GM18858 (cell line): ENCODE measurements around the gene KCNJ16.

Experiments
- ATAC-seq: cut with Tn5 transposase; IDR thresholded peaks from one replicate; pipeline ENCODE4 v1.9.1; 2021; ENCODE audit not compliant: unreplicated experiment

Gene KCNJ16

DNA sequence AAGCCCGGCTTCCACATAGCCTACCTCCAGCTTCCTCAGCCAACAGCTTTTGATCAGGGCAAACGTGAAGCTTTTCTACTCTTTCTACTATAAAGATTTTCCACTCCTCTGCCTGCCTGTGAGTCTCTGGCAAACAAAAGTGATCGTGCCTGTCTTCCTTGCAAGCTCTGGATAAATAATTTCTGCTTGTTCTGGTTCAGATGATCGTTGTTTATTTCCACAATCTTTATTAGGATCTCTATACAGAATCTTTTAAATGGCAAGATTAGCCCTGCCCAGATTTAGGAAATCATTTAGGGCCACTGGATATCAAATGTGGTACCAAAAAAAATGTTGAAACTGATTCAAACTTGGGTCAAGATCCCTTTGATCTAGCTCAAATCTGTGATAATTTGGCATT, 20.4 kb downstream of the KCNJ16 start:
- ATAC-seq: no peak

DNA sequence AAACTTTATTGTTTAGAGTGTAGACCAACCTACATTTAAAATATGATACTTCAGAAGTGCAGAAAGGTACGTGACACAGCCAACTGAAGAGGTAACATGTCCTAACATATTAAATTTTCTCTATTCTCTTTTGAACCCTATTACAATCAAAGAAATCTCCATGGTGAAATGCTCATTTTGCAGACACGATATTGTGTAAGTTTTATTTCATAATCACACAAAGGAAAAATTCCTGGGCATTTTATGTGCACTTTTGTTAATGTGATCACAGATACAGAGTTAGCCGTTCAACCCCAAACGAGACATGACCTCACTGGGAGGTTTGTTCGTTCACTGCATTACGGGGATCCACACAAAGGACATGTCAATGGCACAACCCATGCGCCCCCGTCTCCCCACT, 21.8 kb downstream of the KCNJ16 start:
- ATAC-seq: no peak

DNA sequence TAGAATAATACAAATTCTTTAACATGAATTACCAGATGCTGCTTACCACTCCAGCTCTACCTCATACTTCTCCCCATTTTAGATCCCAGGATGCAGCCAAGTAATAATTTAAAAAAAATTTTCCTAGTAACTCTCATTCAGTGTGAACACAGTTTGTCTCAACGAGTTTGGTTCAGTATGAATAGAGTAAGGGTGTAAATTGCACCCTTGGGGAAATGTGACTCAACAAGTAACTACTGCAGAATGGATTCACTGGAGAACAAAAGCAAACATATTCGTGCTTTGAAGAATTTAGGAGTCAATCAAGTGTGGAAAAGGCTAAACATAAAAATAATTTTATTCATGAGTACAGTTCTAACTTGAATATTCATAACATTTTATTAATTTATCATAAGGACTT, 23.0 kb downstream of the KCNJ16 start:
- no peak for ATAC-seq

DNA sequence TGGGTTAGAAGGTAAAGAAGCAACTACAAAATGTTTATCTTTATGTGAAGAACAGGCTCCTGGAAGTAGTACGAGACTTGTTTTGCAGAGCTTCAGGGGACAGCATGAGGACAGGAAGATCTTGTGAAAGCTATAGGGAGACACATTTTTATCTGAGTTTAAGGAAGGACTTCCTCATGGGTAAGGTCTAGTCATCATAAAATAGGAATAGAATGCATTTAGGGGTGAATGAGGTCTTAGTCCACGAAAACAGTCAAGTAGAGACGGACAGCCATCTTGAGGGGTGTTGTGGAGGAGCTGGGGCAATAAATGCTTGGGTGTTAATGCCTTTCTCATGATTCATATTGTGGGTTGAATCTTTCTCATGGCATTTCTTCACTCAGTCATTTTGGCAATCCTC, 24.3 kb downstream of the KCNJ16 start:
- no peak for ATAC-seq

DNA sequence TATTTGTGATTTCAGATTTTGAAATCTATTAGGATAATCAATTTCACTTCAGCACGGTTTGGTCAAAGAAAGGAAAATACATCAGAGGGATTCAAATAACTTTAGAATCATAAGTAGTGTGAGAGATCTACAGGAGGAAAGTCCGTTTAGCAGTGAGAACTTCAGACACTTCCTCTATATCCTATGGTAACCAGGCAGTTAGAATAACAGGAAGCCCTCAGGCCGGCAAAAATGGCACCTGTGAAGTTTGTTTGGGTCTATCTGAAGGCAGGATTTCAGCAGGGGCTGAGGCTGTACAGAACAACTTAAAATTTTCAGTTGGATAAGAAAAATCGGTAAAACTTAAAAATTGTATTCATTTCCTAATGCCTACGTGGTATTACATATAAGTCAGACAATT, 24.9 kb downstream of the KCNJ16 start:
- ATAC-seq: no peak

DNA sequence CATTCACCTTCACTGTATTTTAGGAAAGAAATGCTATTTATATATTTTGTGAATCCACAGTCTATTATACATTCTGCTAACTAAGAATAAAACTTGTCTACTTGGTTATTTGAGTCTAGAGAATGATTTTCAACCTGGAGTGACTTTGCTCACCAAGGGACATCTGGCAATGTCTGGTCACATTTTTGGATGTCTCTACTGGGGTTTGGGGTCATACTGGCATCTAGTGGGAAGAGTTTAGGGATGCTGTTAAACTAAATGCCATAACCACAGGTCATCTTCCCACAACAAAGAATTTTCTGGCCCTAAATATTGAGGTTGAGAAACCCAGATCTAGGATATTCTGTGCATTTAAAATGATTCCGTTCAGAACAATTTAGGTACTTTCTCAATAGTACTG, 26.0 kb downstream of the KCNJ16 start:
- no peak for ATAC-seq

DNA sequence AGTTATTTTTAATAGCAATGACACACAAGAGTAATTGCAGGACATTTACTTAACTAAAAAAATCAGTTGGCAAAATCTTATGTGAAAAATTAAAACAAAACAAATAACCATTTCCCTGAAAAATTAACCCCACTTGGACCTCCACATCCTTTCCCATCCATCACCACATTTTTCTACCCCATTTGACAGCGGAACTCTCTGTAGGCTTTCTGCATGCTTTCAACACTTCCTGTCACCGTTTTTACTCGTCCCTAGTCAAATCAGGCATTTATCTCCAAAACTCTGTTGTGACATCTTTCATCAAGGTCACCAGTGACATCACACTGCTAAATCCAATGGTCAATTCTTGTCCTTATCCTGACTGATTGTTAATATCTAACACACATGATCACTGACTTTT, 27.5 kb downstream of the KCNJ16 start:
- ATAC-seq: no peak

DNA sequence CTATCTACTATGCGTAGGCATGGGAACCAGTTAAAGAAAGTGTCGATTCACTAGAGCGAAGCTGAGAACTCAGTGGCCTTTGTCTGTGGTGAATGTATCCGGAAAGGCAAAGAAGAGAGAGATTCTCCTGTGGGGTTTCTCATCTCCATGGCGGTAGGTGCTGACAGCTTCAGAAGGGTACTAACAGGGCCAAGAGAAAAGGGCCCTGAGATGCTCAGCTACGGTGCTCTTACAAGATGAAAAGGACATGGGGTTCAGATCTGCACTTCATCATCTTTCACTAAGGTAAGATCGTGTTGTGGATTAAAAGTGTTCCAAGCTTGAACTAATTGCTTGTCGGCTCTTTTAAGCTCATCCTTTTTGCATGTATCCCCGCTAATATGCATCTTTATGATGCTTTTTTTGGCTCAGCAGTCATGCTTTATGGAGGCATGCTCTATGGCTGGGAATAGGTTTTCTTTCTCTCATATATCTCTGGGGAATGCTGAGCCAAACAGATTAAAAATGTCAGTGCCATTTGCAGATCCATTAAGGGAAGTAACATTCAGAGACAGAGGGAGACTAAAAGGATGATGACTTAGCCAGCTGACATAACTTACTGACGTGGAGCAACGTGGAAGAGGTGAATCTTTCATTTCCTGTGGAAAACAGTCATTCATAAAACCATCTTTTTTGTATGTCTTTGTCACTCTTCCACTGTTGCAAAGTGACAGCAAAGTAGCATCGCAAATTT, 29.9 kb downstream of the KCNJ16 start:
- ATAC-seq: no peak

DNA sequence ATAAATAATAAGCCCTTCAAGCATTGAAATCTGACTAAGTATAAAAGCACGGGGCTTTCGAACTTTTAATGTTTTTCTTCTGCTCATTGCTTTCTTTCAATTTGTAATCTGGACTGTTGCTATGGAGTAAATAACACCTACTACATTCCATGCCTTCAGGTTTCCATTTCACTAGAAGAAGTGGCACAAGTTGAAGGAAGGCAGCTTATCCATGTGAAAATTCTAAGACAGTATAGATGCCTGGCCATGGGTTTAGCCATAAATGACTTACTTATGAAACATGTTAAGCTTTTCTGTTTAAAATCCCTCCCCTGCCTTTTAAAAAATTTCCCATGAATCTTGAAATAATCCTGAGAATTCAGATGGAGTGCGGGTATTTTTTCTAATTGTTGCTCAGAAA, 30.6 kb downstream of the KCNJ16 start:
- ATAC-seq: no peak

DNA sequence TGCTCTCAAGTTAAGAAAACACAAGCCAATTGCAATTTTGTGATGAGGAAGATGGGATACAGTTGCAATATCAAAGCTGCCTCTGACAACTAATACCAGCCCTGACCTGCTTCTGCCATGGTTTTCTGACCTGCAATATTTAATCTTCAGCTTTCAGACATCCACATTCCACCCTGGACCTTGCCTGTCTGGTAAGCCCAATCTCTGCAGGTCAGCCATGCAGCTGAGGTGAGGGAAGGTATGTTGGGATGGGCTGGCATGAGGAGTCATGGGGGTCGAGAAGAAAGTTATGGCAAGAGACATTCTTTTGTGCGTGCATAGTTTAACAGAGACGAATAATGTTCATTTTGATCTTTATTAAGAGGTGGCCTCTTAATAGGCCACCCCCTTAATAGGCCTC, 31.5 kb downstream of the KCNJ16 start:
- ATAC-seq: no peak

DNA sequence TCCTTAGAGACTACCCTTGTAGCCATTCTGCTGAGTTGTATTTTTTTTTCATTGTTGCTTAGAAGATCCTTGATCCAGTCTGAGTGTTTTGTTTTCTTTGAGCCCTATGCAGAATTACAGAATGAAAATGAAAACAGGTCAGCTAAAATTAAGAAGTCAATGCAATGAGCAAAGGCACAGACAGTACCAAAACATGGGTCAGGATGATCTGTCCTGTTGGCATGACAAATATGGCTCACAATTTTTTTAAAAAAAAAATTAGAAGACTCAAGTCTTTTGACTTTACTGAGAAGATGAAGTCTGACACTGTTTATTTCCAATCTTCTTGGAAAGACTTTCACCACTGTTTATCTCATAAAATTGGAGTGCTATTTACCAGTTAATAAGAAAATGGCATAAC, 32.4 kb downstream of the KCNJ16 start:
- ATAC-seq: no peak

DNA sequence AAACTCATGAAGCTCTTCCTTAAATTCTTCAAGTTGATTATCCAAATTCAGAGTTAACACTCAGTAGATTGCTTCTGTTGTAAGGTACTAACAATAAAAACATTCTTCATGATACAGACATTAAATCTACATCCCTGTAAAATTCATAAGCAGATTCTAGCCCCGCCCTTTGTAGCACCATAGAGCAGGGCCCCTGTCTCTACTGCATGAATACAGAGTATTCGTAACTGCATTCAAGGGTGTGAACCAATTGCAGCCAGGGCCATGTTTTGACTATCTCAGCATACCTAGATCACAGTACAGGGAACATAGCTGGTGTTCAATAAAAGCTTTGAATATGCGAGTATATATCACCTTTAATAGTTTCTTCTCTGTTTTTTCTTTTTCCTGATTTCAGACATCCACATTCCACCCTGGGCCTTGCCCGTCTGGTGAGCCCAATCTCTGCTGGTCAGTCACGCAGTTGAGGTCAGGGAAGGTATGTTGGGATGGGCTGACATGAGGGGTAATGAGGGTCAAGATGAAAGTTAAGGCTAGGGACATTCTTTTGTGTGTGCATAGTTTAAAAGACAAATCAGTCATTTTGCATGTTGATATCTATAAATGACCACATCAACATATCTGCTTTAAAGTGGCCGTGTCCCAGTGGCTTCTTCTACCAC, 33.0 kb downstream of the KCNJ16 start:
- no peak for ATAC-seq

DNA sequence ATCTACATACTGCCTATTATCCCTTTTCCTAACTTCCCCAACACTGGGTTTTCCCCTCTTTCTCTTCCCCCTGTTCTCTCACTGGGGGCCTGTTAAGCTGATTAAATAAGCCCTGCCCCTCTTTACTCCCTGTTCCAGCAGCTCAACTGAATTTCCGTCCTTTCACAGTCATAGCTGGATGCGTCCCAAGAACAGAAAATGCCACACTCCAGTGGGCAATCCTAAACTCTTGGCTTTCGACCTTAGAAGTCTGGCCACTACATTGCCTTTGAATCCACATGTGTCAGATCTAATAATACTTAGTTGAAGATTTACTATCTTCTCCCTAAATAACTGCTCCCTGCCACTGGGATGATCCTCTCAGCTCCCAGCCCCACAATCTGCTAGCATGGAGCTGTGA, 34.5 kb downstream of the KCNJ16 start:
- no peak for ATAC-seq

DNA sequence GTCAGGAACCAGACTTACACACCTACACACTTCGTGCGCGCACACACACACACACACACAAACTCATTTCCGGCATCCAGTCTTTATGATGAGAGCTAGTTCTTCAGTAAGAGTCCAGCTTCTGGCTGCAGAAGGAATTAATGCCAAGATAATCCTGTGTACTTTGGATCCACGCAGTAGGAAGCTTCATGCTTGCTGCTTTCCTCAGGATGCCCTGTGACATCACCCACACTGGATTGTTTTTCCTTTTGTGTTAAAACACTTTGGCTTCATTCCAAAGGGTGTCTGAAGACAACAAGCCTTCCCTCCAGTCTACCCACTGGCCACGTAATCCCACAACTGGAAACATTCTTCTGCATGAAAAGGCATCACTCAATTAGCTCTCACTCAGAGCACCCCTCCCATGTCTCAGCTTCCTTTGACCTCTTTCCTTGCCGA, 35.4 kb downstream of the KCNJ16 start:
- no peak for ATAC-seq

DNA sequence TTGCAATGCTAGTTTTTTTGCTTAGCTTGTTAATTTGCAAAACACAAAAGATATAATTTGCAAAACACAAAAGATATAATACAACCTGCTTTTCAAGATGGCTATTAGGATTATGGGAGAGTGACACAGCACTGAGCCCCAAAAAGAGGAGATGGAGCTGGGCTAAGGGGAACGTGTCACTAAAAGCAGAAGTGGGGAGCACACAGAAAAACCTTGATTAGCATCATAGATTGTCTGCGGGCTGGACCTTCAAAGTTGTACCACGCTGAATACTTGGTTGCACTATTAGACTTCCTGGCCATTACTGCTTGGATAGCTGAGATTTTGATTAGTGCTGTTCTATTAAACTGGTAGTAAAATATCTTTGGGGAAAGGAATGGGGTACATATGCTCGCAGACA, 36.2 kb downstream of the KCNJ16 start:
- ATAC-seq: no peak

DNA sequence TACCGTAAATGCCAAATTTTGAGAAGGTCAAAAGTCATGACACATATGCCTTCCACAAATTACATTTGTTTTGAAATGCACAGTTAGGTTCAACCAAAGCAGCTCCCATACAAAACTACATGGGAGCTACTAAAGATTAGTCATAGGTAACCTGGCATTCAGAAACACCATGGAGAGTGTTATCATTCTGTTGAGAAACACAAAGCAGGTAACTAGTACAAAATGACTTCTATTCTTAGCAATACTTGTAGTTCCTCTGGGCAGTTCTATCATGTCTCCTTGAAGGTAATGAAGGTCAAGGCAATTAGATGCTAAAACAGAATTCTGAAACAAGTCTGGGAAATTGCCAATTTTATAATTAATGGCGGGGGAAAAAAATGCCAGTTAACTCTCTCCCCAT, 39.4 kb downstream of the KCNJ16 start:
- ATAC-seq: no peak

DNA sequence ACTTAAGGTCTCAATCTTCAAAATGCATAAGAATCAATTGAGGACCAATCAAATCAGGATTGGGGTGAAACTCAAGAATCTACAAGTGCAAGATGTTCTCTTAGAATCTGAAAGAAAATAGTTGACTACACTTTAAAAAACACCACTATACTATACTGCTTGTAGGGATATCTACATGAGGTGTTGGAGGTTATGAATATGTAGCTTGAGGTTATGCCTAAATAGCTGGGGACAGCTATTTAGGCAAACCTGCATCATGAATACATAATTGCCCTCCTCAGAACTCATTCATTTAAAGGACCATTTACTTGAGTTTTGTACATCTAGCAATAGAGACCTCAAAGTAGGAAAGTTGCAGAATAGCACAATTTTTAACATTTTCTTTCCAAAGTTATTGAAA, 40.1 kb downstream of the KCNJ16 start:
- ATAC-seq: no peak

DNA sequence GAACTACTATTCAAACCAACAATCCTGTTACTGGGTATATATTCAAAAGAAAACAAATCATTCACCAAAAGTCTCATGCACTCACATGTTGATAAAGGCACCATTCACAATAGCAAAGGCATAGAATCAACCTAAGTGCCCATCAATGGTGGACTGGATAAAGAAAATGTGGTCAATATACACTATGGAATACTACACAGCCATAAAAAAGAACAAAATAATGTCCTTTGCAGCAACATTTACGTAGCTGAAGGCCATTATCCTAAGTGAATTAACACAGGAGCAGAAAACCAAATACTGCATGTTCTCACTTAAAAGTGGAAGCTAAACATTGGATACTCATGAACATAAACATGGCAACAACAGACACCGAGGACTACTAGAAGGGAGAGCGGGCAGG, 41.9 kb downstream of the KCNJ16 start:
- no peak for ATAC-seq

DNA sequence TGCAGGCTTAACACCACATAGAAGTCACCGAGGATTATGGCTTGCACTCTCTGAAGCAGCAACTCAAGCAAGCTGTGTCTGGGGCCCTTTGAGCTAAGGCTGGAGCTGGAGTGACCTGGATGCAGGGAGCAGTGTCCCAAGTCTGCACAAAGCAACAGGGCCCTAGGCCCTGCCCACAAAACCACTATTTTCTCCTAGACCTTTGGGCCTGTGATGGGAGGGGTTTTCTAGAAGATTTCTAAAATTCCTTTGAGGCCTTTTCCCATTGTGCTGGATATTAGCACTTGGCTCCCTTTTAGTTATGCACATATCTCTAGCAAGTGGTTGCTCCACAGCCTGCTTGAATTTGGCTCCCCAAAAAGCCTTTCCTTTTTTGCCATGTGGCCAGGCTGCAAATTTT, 44.5 kb downstream of the KCNJ16 start:
- ATAC-seq: no peak

DNA sequence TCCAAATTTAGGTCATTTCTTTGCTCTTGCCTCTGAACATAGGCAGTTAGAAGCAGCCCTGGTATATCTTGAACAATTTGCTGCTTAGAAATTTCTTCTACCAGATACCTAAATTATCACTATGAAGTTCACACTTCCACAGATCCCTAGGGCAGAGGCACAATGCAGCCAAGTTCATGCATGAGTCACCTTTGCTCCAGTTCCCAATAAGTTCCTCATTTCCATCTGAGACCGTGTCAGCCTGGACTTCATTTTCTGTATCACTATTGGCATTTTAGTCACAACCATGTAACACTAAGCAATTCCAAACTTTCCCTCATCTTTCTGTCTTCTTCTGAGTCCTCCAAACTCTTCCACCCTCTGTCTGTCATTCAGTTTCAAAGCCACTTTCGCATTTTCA, 45.0 kb downstream of the KCNJ16 start:
- no peak for ATAC-seq

DNA sequence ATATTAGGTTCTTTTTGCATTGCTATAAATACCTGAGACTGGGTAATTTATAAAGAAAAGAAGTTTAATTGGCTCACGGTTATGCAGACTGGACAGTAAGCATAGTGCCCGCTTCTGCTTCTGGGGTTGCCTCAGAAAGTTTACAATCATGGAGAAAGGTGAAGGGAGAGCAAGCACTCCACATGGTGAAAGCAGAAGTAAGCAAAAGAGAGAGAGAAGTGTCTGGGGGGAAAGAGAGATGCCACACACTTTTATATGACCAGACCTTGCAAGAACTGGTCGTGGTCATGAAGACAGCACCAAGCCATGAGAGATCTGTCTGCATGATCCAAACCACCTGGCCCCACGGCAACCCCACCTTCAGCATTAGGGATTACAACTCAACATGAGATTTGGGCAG, 45.4 kb downstream of the KCNJ16 start:
- ATAC-seq: no peak

DNA sequence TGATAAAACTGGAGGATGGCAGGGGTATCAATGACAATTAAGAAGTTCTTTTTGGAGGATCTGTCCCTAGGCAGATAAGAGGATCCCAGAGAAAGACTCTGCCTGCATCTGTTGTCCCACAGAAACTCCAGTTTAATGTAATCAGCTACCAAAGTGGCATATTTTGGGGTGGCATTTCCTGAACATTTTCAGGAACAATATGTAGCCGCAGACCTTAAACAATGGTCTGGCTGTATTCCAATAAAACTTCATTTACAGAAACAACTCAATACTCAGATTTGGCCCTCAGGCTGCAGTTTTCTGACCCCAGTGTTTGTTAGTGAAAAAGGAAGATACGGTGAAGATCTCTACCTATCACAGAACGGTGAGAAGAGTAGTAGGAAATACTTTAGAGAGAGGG, 46.1 kb downstream of the KCNJ16 start:
- no peak for ATAC-seq

DNA sequence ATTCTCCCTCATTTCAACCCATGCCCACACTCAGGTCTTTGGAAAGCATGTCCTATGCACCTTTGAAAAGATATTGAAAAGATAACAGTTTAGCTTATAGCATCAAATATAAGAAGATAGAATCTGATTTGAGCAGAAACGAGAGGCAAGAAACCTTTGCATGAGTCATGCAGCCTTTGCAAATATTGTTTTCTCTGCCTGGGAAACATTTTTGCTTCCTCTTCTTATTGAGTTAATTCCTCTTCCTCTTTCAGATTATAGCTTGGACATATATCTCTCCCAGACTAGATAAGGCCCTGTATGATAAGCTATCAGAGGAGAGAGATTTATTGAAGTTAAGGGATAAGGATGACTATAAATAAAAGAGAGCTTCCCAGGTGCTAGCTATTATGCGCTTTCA, 48.2 kb downstream of the KCNJ16 start:
- ATAC-seq: no peak
